Inferior parietal cortex (tissue), 1 donor: ENCODE data around the gene GPD2.
"Not testable (repeated sequence)": the region's sequence is repeated elsewhere in the genome, so short reads cannot be mapped to it uniquely, and the experiment has no call there.

Experiments
- DNase-seq: peaks from one replicate; pipeline ENCODE4 v3.0.0-alpha.2; 2016; ENCODE audit errors: extremely low spot score

GPD2 gene

GRCh38 chr2:156528583-156528982 is 92.4 kb downstream of the GPD2 start:
- not testable (repeated sequence) for DNase-seq

GRCh38 chr2:156532989-156533388 is 96.8 kb downstream of the GPD2 start:
- no peak for DNase-seq

- no peak for DNase-seq
Measured at GRCh38 chr2:156536534-156536933, 100.4 kb downstream of the GPD2 start.

GRCh38 chr2:156537141-156537540 is 101.0 kb downstream of the GPD2 start:
- no peak for DNase-seq

GRCh38 chr2:156538083-156538504 is 101.9 kb downstream of the GPD2 start:
- no peak for DNase-seq

GRCh38 chr2:156539086-156539860 is 103.1 kb downstream of the GPD2 start:
- no peak for DNase-seq

GRCh38 chr2:156540706-156541105 is 104.5 kb downstream of the GPD2 start:
- no peak for DNase-seq

GRCh38 chr2:156541229-156541628 is 105.0 kb downstream of the GPD2 start:
- DNase-seq, result no peak

GRCh38 chr2:156541706-156542105 is 105.5 kb downstream of the GPD2 start:
- DNase-seq, result no peak

- no peak for DNase-seq
Measured at GRCh38 chr2:156548413-156548812, 112.2 kb downstream of the GPD2 start.

- no peak for DNase-seq
Measured at GRCh38 chr2:156553714-156554442, 117.7 kb downstream of the GPD2 start.

- no peak for DNase-seq
Measured at GRCh38 chr2:156561326-156561725, 125.1 kb downstream of the GPD2 start.

- no peak for DNase-seq
Measured at GRCh38 chr2:156562124-156562523, 125.9 kb downstream of the GPD2 start.

- DNase-seq, result no peak
Measured at GRCh38 chr2:156563994-156564753, 128.0 kb downstream of the GPD2 start.

- DNase-seq, result no peak
Measured at GRCh38 chr2:156565066-156565710, 129.0 kb downstream of the GPD2 start.

- no peak for DNase-seq
Measured at GRCh38 chr2:156573710-156574109, 137.5 kb downstream of the GPD2 start.

- no peak for DNase-seq
Measured at GRCh38 chr2:156574112-156574511, 137.9 kb downstream of the GPD2 start.

GRCh38 chr2:156576005-156576404 is 139.8 kb downstream of the GPD2 start:
- DNase-seq, result no peak

- DNase-seq, result no peak
Measured at GRCh38 chr2:156580501-156580900, 144.3 kb downstream of the GPD2 start.

- no peak for DNase-seq
Measured at GRCh38 chr2:156581280-156581679, 145.1 kb downstream of the GPD2 start.

GRCh38 chr2:156585457-156585856 is 149.3 kb downstream of the GPD2 start:
- DNase-seq, result no peak

GRCh38 chr2:156586621-156587020 is 150.4 kb downstream of the GPD2 start:
- no peak for DNase-seq
